NCI-H460 (cell line): ENCODE results near the gene RBP3. TPM values are rescaled to one million over a fixed set of nuclear protein-coding genes. Genes with fewer than 3 reads are reported as not detected.

ENCODE experiments used
- DNase-seq: peaks from one replicate; pipeline ENCODE4 v3.0.0-alpha.2; 2016; ENCODE audit warnings: low read depth; ENCODE audit errors: extremely low read depth
- polyA plus RNA-seq: library from polyadenylated mRNA; depleted of rRNA; stranded (reverse); fragments of >200 nt; gene quantifications from 2 replicates; pipeline ENCODE4 v1.2.3, GENCODE V29; 2014; cell fraction: nucleus; rRNA removed
- total RNA-seq: library from RNA; depleted of rRNA; stranded (reverse); fragments of >200 nt; shearing (Covaris generic); gene quantifications from 2 replicates; pipeline ENCODE4 v1.2.3, GENCODE V29; 2014; rRNA removed

Gene RBP3
- not detected in 2 replicates for total RNA-seq
- polyA plus RNA-seq: not detected in 2 replicates

GRCh38 chr10:47348138-47348651 lies at the start of gene RBP3:
RBP3 (plus strand) TSS chr10:47348363; CDS start chr10:47348485, 122 bp downstream.
- no peak for DNase-seq

- DNase-seq: no peak
Measured at GRCh38 chr10:47298715-47299114, 49.4 kb upstream of the RBP3 start.

DNA sequence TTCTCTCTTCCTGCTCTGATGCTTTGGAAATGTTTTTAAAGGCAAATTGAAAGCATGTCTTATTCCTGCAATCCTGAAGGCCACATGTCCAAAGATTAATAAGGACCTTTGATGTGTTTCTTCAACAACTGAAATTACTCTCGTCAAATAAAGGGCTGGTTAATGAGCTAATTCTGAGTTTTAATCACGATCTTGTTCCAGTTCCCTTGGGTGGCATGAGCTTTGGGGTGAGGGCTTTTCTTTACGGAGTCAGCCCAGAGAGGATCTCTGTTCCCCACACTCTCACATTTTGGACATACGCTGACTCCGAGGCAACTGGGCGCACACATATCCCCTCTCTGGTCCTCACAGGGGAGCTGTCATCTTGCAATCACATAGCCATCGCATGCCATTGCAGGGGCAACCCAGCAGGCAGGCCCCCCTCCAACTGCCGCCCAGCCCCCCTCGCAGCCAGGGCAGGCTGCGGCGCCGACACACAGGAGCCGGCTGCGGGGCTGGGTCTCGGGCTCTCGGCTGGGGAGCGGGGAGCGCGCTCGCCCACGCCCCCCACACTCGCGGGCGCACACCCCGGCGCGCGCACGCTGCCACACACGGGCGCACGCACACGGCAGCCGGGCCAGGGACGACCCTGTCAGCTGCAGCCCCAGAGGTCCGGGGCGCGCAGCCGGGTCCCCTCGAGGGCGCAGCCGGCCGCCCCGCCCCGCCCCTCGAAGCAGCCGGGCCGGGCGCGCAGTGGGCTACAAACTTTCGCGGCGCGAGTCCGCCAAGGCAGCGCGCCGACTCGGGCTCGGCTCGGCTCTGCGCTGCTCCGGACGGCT lies 48.3 kb upstream of the RBP3 start, which contains the start of gene GDF10:
TSS of gene GDF10 (plus strand) at position 587 of the 818 bp plus-strand sequence. CDS start 455 bp downstream, outside the sequence.
- DNase-seq: no peak

- DNase-seq: no peak
Measured at GRCh38 chr10:47300429-47300931, 47.7 kb upstream of the RBP3 start.

DNA sequence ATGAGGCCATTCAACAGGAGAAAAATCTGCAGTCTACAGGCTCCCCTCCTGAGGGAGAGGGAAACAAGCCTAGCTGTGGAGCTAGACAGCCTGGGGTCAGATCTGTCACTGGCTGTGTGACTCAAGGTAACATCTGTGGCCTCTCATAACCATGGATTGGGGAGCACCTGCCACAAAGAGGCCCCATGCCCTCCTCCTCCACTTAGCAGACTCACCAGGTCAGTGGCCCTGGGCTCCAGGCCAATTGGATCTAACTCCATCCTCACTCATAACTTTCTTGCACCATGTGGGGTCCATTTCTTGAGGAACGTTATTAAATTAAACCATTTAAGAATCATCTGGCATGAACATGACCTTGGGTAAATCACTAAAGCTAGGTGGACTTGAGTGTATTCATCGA lies 46.3 kb upstream of the RBP3 start:
- DNase-seq: no peak

DNA sequence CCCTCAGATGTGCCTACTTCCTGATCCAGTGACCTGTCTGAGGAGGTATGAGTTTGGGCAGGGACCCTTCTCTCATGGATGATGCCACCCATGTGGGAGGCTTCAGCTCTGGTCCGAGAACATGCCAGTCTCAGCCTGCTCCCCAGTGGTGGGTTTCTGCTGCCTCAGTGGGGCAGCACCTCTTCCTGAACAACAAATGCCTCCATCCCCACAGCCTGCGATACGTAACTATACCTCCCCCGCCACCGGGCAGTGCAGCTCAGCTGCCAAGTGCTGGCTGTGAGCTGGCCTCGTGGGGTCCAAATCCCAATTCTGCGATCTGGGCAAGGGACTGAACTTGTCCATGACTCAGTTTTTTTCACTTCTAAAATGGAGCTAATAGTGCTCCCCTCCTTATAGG lies 45.1 kb upstream of the RBP3 start:
- DNase-seq: no peak

- DNase-seq: no peak
Measured at GRCh38 chr10:47303866-47304265, 44.3 kb upstream of the RBP3 start.

DNA sequence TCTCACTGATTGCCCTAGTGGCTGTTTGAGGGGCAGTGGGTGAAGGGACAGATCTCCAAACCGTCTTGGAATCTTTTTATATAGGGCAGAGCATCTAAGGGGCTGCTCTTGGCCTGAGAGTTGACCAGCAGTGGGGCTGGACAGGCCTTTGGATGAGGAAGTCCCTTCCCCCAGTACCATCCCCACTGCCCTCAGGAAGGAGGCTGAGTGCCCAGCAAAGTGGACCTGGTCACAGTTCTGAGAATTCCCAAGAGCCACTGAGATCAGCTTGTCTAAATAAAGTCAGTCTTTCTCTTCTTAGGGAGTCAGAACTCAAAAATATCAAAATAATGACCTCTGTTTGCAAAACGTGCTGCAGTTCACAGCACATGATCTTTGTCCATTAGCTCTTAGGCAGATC lies 42.6 kb upstream of the RBP3 start:
- DNase-seq: no peak

- DNase-seq: no peak
Measured at GRCh38 chr10:47306387-47307210, 41.6 kb upstream of the RBP3 start.

DNA sequence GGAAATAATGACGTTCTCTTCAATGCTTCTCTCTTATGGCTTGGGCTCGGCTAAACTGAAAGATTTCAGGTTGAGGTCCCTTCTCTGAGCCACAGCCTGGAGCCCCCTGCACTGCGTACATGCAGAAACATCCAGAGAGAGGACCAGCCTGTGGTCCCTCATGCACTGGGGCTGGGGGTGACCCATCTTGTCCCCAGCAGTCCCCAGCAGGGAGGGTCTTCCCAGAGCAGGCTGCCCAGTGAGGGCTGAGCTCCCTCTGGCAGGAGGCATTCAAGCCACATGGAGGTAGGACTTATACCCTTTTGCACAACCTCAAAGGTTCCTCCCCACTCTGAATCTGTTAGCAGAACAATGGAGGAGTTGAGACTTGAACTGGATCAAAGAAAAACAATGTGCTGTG lies 40.8 kb upstream of the RBP3 start:
- no peak for DNase-seq

DNA sequence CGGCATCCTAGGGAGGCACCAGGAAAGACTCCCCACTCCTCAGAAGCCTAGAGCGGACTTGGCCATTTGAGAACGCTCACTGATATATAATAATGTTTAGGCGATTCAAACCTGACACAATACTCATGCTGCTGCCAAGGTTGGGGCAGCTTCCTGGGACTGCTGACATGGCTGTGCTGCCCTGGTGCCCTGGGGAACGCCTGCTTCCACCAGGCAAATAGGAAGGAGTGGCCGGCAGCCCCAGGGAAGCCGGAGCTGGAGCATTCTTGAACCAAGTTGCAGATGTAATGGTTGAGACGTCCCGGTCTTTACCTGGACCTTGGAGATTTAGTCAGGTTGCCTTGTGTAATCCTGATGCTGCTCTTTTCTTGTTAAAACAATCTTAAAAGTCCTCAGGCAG lies 39.4 kb upstream of the RBP3 start:
- no peak for DNase-seq

GRCh38 chr10:47309408-47310089 lies 38.6 kb upstream of the RBP3 start:
- DNase-seq: no peak

- DNase-seq: no peak
Measured at GRCh38 chr10:47310090-47310505, 38.1 kb upstream of the RBP3 start.

- no peak for DNase-seq
Measured at GRCh38 chr10:47311193-47311931, 36.8 kb upstream of the RBP3 start.

DNA sequence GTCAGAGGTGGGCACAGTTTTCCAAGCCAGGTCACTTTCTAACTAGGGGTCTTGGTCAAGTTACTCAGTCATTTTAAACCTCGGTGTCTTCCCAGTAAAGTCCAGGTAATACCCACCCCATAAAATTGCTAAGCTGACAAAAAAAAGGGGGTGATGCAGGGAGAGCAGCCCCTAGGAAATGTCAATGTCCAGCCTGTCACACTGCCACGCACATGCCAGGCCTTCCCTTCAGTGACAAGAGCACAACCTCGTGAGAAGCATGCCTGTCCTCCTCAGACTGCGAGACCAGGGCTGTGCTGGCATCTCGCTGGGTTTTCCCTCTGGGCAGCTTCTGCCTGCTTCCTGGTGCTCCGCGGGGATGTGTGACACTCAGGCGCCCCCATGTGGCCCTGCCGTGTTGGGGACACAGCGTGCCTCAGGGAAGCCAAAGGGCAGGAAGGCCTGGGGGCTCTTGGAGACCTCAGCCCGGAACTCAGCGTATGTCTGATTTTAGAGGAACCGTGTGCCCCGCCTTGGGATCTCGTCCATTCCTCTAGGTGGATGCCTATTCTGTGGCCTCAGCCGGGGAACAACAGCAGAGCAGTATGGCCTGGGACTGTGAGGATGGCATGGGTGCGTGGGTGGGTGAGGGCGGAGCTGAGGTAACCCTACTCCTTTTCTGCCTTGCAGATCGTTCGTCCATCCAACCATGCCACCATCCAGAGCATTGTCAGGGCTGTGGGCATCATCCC lies 36.1 kb upstream of the RBP3 start:
- DNase-seq: peak; percentile 64

- no peak for DNase-seq
Measured at GRCh38 chr10:47312663-47312995, 35.5 kb upstream of the RBP3 start.

DNA sequence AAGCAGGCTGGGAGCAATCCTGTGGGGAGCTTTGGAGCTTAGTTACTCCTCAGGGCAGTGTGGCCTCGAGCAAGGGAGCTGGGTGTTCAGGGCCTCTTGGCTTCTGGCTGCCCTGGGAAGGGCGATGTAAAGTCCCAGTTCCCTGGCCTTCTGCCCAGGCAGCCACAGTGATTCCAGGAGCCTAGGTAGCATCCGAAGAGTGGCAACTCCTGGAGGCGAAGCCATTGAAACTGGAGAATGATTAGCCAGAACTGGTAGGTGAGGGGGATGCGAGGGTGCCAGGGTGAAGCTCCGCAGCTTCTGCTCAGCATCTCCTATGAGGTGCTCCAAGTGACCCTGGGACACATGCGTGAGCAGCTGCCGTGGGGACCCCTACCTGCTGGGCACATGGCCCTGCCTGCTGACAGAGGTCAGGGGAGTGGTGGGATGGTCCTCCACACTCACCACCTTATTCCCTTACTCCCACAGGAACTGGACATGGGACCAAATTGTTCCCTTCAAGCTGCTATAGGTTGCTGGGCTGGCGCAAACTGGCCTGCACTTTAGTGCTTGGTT lies 33.7 kb upstream of the RBP3 start:
- no peak for DNase-seq

DNA sequence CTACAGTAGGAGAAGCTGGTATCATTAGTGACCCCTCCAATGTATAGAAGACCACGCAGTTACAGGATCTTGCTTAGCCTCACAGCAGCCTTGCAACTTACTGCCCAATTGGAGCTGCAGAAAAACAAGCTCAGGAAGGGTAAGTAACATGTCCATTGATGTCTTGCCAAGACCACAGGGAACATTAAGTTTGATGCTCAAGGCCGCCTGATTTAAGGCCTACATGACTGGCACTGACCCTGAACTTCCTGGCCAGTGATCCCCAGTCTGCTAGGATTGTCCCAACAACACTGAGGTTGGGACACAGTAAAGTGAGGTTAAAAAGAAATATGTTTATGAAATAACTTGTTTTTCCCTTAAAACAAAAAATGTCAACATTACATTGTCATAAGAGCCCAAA lies 32.7 kb upstream of the RBP3 start:
- no peak for DNase-seq

- DNase-seq: no peak
Measured at GRCh38 chr10:47316131-47316530, 32.0 kb upstream of the RBP3 start.
